Thoracic aorta (tissue), 2 donors: ENCODE results near the gene CHD1L. TPM values are rescaled to one million over a fixed set of nuclear protein-coding genes. Genes with fewer than 3 reads are reported as not detected.
"Not testable (repeated sequence)": the region's sequence is repeated elsewhere in the genome, so short reads cannot be mapped to it uniquely, and the experiment has no call there.

Experiments
- ATAC-seq: fragments of 150-250 bp; one replicate; pipeline ENCODE4 v1.8.0; 2017; ENCODE audit warnings: low read depth; ENCODE audit not compliant: insufficient number of reproducible peaks, low FRiP score
- DNase-seq: peaks from one replicate; pipeline ENCODE4 v3.0.0-alpha.2; 2020; ENCODE audit warnings: low spot score
- H3K27ac ChIP-seq, 2 donors: fragments of 200-600 bp; sonication (generic); 1 replicate in 1 of 2; 2 replicates in 1 of 2; pipeline ENCODE4 v1.5.1; 2016; ENCODE audit warnings: mild to moderate bottlenecking in 2 of 2, moderate library complexity in 2 of 2
- H3K27me3 ChIP-seq: fragments of 200-600 bp; sonication (generic); replicated peaks from 2 replicates; pipeline ENCODE4 v1.6.0; 2016; ENCODE audit warnings: mild to moderate bottlenecking; ENCODE audit not compliant: insufficient read depth
- H3K36me3 ChIP-seq: fragments of 200-600 bp; sonication (generic); one replicate; pipeline ENCODE4 v1.5.1; 2016
- H3K4me1 ChIP-seq, 2 donors: fragments of 200-600 bp; sonication (generic); 1 replicate in 1 of 2; 2 replicates in 1 of 2; pipeline versions ENCODE4 v1.5.1 to v1.6.0; 2016; ENCODE audit warnings: low read depth in 2 of 2, mild to moderate bottlenecking in 1 of 2; ENCODE audit not compliant: control insufficient read depth in 1 of 2
- H3K4me3 ChIP-seq: fragments of 200-600 bp; sonication (generic); 2 replicates; pipeline ENCODE4 v1.5.1; 2016; ENCODE audit warnings: mild to moderate bottlenecking
- H3K9me3 ChIP-seq: fragments of 200-600 bp; sonication (generic); 2 replicates; pipeline ENCODE4 v1.5.1; 2016
- total RNA-seq, 2 donors: library from RNA; depleted of rRNA; stranded (reverse); fragments of >200 nt; gene quantifications; one replicate each; pipeline versions ENCODE4 v1.1.0 to v1.2.3, GENCODE V29; 2016
- TF ChIP-seq, protein P1 (sequence below): fragments of 200-600 bp; sonication (generic); IDR thresholded peaks from one replicate; pipeline ENCODE4 v1.5.1; 2019; ENCODE audit warnings: antibody characterized with exemption

CHD1L gene
- total RNA-seq, 2 donors from 2014 or later: 36.6 to 50.8 TPM

DNA sequence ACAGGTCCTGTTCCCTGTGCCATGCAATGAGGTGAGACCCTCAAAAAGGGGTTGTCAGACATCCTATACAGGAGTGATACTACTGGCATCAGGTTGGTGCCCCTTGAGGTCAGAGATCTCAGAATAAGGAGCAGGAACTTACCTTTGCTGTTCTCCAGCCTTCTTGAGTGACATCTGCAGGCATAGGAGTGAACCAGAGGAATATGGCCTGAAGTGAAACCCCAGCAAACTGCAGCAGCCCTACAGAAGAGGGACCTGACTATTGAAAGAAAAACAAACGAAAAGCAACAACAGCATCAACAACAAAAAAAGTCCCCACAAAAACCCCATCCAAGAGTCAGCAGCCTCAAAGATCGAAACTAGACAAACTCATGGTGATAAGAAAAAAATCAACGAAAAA, 74.5 kb downstream of the CHD1L start:
- DNase-seq: no peak
- H3K4me3 ChIP-seq: no peak overlapping the region
- H3K4me1 ChIP-seq: no peaks in the 10 kb centered on the region
- H3K27me3 ChIP-seq: no peaks in the 10 kb centered on the region
- TF ChIP-seq, protein P1, sequence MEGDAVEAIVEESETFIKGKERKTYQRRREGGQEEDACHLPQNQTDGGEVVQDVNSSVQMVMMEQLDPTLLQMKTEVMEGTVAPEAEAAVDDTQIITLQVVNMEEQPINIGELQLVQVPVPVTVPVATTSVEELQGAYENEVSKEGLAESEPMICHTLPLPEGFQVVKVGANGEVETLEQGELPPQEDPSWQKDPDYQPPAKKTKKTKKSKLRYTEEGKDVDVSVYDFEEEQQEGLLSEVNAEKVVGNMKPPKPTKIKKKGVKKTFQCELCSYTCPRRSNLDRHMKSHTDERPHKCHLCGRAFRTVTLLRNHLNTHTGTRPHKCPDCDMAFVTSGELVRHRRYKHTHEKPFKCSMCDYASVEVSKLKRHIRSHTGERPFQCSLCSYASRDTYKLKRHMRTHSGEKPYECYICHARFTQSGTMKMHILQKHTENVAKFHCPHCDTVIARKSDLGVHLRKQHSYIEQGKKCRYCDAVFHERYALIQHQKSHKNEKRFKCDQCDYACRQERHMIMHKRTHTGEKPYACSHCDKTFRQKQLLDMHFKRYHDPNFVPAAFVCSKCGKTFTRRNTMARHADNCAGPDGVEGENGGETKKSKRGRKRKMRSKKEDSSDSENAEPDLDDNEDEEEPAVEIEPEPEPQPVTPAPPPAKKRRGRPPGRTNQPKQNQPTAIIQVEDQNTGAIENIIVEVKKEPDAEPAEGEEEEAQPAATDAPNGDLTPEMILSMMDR: no peak
- H3K27ac ChIP-seq: no peak overlapping the region
- no peaks in the 10 kb centered on the region for H3K36me3 ChIP-seq
- no peak for ATAC-seq
- H3K9me3 ChIP-seq: peaks cover under 1% of the 10 kb centered on the region

DNA sequence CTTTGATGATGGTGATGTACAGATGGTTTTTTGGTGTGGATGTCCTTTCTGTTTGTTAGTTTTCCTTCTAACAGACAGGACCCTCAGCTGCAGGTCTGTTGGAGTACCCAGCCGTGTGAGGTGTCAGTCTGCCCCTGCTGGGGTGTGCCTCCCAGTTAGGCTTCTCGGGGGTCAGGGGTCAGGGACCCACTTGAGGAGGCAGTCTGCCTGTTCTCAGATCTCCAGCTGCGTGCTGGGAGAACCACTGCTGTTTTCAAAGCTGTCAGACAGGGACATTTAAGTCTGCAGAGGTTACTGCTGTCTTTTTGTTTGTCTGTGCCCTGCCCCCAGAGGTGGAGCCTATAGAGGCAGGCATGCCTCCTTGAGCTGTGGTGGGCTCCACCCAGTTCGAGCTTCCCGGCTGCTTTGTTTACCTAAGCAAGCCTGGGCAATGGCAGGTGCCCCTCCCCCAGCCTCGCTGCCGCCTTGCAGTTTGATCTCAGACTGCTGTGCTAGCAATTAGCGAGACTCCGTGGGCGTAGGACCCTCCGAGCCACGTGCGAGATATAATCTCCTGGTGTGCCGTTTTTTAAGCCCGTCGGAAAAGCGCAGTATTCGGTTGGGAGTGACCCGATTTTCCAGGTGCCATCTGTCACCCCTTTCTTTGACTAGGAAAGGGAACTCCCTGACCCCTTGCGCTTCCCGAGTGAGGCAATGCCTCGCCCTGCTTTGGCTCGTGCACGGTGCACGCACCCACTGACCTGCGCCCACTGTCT, 84.6 kb downstream of the CHD1L start:
- not testable (repeated sequence) for H3K36me3 ChIP-seq, H3K27me3 ChIP-seq, DNase-seq, ATAC-seq, H3K4me3 ChIP-seq, H3K27ac ChIP-seq, H3K4me1 ChIP-seq, H3K9me3 ChIP-seq

DNA sequence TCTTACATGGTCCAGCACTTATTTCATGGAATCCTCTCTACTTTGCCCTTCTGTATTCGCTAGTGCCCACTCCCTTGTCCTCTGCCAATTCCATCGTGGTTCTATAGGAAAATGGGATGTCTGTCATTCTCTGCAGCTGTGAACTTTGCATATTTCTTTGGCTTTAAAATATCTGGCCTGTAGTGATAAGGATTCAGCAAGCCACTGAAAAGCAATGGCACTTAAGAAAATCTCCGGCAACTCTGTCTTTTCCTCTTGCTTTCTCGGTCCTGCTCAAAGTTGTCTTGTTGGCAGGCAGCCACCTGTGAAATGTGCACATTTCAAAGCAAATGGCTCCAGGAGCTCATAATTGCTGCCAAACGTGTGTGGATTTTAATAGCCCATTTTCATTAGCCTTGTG, 91.8 kb downstream of the CHD1L start:
- H3K36me3 ChIP-seq: no peaks in the 10 kb centered on the region
- DNase-seq (no peak), ATAC-seq (no peak)
- no peak overlapping the region for H3K4me3 ChIP-seq
- H3K9me3 ChIP-seq: no peaks in the 10 kb centered on the region
- no peak overlapping the region for H3K27ac ChIP-seq
- TF ChIP-seq, protein P1: no peak
- no peaks in the 10 kb centered on the region for H3K27me3 ChIP-seq
- H3K4me1 ChIP-seq: no peaks in the 10 kb centered on the region

DNA sequence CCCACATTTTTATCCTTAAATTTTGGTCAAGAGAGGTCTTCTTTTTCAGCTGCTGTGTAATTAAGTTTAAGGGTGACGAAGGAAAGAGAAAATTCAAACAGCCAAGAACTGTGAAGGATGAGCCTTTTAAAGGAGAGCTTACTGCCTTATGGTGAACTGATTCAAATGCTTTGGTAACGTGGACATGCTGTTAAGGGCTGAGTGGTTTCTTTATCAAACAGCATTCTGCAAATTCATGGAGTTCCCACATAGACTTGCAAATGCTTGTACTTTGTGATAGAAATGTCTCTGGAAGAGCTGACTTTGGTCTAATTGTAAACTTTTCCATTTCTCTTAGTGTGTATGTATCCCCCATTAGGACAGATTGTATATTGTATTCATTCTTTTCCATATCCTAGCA, 93.8 kb downstream of the CHD1L start:
- Histone ChIP-seq H3K27me3 (no peaks in the 10 kb centered on the region), H3K27ac (no peak overlapping the region), H3K4me1 (no peaks in the 10 kb centered on the region), H3K4me3 (no peak overlapping the region), H3K9me3 (no peaks in the 10 kb centered on the region), H3K36me3 (no peaks in the 10 kb centered on the region)
- DNase-seq (no peak), ATAC-seq (no peak)
- TF ChIP-seq, protein P1: no peak

DNA sequence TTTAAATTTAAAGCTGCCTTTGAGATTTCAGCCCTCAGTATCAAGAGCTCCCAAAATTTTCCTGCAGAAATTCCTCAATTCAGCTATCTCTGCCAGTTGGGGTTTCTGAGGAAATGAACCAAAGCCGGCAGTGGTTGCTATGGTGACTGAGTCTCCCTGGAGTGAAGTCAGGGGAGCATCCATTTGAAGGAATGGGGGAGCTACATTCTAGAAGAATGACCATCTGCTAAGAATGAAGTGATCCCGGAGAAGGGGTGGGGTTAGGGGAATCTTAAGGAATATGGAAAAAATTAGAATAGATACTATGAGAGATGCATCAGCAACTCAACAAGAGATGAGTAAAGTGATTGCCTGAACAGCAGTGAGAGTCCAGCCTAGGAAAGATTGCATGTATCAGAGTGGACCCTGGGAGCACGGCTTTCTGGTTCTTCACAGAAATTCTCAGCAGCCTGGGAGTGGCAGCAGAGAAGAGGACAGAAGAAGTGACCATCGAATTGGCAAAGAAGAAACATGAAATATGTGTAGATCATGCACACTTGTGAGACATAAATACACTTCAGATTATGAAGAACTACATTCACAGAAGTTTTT, 94.7 kb downstream of the CHD1L start:
- Histone ChIP-seq H3K4me1 (no peaks in the 10 kb centered on the region), H3K36me3 (no peaks in the 10 kb centered on the region), H3K9me3 (no peaks in the 10 kb centered on the region), H3K27ac (no peak overlapping the region), H3K27me3 (no peaks in the 10 kb centered on the region), H3K4me3 (no peak overlapping the region)
- ATAC-seq (no peak), DNase-seq (no peak)
- TF ChIP-seq, protein P1: no peak
